ENCODE data around the gene DHRS7.

DHRS7 gene

DNA sequence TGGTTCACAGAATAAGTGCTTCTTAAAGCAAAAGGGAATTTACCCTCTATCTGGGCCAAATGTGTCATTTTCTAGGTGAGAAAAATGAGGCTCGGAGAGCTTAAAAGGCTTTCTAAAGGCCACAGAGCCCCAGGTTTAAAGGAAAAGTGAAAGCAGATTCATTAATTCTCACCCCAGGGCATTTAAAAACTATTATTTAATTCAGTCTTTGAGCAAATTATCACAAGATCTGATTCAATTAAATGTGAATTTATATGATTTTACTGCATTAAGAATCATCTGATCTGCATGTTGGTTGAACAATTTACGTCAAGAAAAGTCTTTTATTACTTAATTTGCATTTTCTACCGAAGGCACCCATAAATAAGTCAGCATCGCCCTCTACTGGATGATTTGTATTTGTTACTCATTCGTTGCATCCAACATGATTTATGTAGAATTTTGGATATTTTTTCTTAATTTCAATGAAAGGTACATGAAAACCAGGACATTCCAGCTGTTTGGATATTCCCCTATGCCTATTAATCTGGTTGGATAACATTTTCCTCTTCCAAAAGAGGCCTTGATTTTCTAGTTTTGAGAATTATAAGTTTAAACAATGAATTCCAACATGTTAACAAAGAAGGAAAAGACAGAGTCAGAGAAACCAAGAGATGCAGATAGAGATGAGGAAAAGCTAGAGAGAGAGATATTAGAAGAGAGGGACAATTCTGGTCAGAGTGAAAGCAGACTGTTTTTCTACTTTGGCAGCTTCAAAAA, 19.1 kb upstream of the DHRS7 start:
- peak; percentile 27 to 38 for DNase-seq

DNA sequence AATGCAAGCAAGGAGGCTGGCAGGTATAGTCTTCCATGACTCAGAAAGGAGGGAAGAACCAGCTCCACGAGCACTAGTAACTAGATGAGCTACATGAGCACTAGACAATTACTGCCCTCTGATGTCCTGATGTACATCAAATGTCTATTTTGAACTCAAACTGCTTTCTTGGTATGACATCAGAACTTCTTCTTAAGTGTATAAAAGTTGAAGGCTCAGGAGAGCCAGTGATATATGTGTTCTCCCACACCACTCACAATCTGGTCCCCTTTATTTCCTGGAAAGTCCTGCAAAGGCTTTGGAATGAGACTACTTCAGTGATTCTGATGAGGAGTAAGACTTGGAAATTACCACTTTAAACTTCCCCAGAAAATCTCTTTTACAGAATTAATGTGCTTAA, 18.5 kb upstream of the DHRS7 start:
- no peak for DNase-seq

DNA sequence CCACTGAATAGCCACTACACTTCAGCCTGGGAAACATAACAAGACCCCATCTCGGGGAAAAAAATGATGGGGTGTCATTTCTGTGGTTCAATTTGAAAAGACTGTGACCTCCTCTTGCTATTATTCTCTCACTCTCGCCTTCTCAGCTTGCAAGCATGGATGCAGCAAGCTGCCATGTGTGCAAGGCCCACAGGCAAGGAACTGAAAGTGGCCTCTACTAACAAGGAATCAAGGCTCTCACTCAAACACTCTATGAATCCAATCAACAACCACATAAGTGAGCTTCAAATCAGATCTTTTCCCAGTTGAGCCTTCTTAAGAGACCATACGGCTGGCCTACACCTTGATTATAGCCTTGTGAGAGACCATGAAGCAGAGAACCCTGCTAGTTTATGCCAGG, 17.9 kb upstream of the DHRS7 start:
- no peak for DNase-seq

DNA sequence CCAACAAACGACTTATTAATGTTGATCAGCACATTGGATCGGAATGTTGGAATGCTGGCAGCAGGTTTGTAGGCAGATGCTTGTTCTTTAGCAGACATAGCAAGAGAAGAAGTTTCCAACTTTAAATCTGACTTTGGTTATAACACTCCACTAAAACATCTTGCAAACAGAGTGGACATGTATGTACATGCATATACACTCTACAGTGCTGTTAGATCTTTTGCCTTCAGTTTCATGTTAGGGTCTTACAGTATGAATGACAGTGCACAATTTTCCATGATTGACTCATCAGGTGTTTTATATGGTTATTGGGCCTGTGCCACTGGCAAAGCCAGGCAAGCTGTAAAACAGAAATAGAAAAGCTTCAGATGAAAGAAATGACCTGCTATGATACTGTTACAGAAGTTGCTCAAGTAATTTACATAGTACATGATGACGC, 14.3 kb upstream of the DHRS7 start:
- DNase-seq = no peak

DNA sequence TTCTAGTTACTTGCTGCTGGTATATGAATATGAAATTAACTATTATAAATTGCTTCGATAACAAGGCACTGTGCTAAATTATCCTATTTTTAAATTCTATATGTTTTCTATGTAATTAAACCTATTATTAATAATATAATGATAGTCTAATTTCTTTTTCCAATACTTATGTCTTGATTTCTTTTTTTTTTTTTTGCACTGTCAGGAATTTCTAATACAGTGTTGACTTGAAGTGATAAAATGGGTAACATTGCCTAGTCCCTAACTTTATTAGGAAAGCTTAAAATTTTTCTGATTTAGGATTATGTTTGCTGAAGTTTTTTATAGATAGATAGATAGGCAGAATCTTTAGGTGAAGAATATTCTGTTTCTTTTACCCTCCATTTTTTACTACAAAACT, 13.6 kb upstream of the DHRS7 start:
- no peak for DNase-seq

DNA sequence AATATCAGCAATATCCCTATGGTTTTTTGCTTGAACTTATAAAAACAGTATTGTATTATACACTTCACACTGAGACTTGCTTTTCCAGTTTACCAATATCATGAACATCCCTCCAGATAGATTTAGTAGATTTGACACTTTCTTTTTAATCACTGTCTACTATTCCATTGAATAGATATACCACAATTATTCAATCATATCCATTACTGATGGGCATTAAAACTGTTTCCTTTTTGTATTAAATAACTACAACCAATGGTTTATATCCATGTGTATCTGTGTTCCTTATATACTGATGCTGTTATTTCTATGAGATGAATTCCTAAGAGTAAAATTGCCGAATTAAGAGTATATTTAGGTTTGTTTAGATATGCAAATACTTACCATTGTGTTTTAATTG, 13.0 kb upstream of the DHRS7 start:
- no peak for DNase-seq

DNA sequence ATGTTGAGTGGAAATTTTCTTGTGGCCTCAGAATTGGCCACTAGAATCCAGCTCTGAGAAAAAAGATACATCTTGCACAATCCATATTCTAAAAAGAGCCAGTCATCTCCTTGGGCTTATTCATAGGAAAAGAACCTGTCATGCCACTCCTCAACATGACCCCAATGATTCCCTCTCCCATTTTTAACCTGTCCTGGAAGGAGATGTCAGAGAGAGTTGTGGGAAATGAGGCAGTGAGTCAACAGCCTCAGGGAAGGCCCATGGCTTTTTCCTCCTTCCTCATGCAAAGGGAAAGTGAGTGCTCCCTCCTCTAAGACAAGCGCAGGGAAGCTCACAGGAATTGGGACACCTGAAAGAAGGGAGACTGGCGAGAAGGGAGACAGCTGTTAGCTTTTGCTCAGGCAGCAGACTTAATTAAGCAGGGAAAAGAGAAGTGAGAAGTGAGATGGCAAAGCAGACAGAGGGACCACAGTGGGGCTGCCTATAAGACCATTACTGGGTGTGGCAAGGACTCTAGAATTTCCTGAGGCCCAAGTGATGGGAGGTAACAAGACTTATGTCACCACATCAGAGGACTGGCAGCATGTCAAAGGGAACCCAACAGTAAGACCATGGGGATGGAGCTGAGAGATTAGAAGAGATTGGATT, 10.2 kb upstream of the DHRS7 start:
- DNase-seq = no peak

DNA sequence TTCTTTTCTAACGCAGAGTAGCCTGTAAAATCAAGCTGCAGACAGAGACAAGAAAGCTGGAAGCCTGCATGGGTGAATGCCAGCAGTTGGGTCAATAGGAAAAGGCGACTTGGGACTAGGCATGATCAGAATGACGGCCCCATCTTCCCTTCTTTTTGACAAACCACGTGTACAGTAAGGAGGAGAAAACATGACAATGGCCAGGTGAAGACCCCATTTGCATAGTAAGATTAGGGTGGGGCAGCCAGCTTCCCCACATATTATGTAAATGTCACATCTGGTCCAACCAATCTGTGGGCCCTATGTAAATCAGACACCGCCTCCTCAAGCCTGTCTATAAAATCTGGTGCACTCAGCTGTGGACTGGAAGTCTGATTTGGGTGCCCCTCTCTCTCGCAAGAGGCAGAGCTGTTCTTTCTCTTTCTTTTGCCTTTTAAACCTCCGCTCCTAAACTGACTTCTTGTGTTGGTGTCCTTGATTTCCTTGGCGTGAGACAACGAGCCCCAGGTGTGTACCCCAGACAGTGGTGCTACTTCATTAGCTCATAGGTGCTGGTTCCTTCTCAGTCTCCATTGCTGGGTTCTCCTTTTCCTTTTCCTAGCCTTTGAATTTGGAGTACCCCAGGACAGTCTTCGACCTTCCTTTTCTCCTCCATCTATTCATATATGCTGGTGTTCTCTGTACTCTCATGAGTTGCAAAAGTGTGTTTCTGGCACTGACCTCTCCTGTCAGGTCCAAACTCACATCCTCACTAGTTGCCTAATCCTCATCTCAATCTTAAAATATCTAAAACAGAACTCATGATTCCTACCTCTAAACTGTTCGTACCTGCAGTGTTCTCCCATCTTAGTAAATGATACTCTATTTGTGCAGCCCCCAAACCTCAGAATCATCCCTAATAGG, 9.4 kb upstream of the DHRS7 start:
- no peak for DNase-seq

DNA sequence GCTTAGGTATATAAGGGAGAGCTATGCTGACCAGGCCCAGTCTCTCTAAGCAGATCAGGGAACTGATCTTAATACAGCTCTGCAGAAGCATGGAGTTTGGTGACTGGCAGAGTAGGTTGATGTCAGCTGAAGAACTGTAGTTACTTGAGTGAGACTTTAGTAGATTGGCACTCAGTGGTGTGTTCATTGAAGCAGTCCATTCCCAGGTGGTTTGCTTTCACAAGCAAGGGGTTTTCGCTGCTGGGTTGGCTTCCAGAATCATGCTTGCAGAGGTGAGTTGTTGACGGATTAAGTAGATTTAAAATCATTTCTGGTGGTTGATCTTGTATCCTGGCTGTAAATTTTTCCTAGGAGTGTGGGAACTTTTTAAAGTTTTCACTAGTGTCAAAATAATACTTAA, 6.5 kb upstream of the DHRS7 start:
- DNase-seq = no peak

DNA sequence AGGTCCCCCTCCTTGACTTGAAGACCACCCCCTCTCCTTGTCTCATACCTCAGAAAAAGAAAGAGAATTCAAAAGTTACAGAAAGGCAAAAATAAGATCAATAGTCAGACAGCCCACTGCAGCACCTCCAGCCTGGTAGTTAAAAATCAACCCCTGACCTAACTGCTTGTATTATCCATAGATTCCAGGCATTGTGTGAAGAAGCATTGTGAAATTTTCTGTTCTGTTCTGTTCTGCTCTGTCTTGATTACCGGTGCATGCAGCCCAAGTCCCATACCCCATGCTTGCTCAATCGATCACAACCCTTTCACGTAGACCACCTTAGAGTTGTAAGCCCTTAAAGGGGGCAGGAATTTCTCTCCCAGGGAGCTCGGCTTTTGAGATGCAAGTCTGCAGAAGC, 5.8 kb upstream of the DHRS7 start:
- DNase-seq = no peak

DNA sequence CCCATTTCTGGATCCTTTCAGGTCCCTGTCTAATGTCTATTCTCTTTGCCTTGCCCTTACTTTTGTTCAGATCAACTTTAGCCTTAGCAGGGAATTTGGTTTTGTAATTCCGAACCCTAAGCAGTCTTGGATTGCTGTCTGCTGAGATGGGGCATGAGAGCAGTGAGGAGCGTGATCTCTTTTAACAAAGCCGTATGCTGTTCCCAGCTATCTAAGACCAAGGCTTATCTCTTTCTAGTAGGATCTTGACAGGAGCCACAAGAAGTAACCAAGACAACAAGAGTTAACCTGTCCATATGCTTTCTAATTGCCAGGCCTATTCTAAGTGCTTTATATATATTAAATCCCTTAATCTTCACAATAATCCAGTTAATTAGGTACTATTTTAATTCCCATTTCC, 4.5 kb upstream of the DHRS7 start:
- no peak for DNase-seq

DNA sequence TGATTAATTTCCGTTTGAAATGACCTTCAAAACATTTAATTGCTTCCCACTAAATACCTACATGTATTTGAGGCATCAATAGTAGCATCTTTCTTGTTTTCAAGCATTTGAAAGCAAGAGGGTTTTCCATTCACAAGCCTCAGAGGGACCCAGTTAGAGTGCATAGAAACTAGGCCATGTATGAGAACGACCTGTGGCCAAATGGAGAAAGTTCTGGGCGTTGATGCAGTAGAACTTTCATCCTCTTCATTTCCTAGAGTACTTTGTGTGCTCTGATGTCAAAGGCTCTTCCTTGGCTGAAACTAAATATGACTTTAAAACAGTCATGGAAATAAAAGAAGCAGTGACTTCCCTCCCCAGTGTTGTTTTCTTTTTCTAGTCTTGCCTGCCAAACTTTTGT, 944 bp upstream of the DHRS7 start:
- DNase-seq = no peak

DNA sequence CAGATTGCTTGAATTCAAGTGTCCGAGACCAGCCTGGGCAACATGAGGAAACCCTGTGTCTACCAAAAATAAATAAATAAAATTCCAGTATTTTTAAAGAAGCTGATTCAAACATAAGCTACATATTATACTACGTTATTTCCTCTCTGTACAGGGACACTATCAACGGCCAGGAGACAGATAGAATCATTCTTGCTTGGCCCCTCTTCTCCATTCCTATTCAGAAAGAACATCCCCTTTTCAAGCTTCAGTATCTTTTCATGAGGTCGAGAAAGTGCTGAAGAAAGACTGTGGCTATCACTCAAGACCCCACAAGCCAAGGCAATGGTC, 314 bp upstream of the DHRS7 start:
- no peak for DNase-seq

DNA sequence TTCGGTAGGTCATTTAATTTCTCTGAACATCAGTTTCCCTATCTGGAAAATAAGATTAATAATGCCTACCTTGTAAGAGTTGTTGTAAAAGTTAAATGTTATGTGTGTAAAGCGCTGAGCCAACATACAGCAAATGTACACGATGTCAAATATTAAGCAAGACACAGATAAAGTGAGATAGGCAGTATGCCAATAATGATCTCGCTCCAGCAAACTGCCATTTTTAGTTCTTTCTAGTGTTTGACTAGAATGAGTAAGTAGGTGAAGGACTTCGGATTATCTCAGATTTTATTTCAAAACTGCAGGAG, 840 bp downstream of the DHRS7 start:
- no peak for DNase-seq

DNA sequence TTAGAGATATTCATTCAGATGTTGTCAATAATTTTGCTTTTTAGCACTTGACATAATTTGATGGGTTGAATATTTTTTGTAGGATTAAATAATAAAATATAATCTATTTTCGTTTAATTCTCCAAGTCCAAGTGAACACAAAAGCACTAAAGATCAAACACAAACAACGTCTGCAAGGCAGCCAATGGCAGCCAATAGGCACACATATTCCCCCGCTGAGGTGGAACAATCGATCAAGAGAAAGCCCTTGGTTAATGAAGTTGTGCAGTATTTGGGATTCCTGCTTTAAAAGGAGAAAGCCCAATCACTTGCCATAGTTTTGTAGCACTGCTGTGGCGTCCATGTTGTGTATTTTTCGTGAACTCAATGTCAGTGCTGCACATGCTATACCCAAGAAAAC, 1.5 kb downstream of the DHRS7 start:
- no peak for DNase-seq

DNA sequence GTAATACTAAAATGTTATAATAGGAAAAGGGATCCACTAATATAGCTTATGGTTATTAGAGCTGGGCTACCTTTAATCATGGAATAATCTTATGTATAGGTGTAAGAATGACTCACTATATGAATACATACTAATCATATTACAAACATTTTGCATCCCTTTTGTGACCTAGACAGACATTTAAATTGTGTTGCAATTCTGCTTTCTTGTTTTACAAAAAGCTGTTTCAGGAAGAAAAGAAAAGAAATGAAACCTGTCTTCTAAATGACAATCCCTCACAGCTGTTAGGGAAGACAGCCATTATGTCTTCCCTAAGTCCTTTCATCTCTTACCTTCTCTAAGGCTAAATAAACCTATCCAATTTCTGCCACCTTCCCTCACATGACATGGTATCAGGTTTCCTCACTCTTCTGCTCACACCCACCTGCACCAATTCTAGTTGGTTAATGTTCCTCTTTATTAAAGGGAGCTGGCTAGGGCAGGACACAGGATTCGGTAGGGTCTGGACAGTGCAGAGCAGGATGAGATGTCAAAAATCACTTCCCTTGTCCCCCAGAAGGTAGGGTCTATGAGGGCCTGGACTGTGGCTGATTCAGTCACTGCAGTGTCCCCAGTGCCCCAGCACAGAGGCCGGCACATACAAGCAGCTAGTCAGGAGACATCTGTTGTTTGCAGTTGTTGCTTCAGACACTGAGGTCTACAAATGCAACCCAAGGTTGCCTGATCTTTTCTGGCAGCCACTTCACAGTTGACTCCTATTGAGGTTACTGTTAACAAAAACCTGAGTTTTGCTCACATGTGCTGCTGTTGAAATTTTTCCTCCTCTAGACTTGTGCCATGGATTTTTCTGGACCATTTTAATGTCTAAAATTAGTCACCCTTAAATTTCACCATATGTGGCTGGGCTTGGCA, 3.7 kb downstream of the DHRS7 start:
- no peak for DNase-seq

DNA sequence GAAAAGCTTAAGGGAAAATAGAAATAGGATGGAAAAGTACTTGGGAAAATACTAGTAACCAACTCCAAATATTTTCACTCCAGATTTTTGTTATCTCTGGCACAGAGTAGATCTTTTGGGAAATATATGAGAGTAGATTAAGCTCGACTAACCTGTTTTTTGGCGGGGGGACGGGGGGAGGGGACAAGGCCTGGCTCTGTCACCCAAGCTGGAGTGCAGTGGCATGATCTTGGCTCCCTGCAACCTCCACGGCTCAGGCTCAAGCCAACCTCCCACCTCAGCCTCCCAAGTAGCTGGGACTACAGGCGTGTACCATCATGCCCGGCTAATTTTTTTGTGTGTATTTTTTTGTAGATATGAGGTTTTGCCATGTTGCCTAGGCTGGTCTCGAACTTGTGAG, 4.8 kb downstream of the DHRS7 start:
- no peak for DNase-seq

DNA sequence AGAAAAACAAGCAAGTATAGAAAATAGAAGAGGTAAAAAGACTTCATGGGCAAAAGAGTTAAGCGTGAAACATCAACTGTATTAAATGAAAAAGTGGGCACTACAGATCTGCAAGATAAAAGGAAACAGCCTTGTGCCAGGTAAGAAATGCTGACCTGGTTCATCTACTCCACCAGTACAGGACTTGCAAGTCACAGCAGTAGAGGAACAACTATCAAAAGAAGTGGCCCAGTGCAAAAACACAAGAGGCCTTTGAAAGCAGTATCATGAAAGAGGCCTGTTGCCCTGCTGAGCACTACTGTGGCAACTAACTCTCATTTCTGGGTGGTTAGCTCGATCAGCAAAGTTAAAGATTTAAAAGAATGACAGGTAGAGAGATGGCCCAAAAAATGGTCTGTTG, 10.5 kb downstream of the DHRS7 start:
- no peak for DNase-seq

DNA sequence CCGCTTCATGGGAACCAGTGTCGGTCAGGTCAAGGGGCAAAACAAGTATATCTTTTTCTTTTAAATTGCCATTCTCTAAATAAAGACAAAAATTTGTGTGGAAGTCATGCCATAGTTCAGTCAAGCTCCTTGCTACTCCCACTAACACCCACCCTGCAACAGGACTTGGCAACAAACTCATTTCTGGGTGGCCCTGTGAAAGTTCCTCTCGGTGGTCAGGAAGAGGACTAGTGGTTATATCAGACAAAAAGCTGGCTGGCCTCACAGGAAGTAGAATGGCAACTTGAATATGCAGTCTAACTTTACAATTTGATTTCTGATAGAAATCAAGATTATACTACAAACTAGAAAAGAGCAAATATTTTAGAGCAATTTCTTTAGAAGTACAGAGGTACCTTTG, 11.2 kb downstream of the DHRS7 start:
- no peak for DNase-seq

DNA sequence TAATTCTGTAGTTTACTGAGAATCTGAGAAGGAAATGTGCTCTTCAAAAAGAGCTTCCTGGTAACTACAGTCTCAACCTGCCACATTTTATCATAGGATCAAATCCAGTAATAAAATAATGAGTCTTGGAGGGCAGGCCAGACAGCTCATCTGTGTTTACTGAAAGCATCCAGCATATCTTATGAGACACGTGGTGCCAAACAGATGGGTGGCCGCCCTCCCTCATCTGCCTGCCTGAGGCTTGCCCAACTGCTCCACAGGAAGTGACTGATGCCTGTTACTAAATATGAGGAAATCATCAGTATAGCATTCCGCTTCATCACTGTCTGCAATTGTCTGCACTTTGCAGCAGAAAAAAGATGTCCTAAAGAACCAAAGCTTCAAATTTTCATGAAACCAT, 13.5 kb downstream of the DHRS7 start:
- DNase-seq = no peak

DNA sequence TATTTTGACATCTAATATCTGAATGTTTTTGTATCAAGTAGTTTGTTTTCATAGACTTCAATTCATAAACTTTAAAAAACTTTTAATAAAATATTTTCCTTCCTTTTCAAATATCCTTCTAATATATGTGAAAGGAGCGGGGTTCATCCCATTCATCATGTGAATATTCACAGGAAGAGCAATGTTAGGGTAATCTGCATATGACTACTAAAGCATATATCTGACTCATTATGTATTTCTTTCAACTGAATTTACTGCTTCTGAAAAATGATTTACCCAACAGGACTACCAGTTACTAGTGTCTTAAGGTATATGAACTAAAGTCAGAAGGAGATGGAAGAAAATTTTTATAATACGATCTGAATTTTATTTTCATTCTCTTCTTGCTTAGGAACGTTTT, 30.5 kb downstream of the DHRS7 start:
- no peak for DNase-seq

DNA sequence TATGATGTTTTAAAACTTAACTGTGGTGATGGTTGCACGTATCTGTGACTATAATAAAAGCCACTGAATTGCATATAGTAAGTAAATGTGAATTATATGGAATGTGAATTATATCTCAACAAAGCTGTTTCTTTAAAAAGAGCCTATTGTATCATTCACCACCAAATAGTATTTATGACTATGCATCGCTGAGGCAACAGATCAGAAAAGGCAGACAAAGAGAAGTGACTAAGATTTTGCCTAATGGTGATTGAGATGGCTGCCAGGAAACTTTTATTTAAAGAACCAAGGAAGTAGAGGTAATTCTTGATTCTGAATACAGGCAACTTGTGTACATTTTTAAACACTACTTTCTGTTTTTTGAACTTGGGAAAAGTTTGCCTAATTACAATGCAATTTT, 31.7 kb downstream of the DHRS7 start:
- no peak for DNase-seq

DNA sequence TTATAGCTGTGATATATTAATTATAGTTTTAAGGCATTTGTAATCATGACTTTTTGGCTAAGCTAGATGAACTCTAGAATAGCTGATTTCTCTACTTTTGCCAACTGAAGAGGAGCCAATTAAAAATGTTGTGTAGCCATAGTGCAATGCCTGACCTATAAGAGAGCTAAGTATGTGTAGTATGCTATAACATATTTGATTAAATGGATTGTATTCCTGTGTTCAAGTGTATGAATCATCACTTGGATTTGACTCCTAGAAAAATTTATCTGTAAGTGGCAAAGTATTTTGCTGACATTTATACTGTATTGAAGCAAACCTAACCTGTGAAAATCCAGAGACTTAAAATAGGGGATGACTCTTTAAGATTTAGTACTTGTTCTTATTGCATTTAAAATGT, 39.3 kb downstream of the DHRS7 start:
- no peak for DNase-seq

Measured in NCI-H1930 (cell line).